Mesodermal cell (in vitro differentiated cells): Measurements from ENCODE around the gene CXCR2.
"Not testable (repeated sequence)": the region's sequence is repeated elsewhere in the genome, so short reads cannot be mapped to it uniquely, and the experiment has no call there.

Experiments
- H3K27ac ChIP-seq: 2 replicates; pipeline ENCODE4 v1.7.0; 2013; ENCODE audit warnings: mild to moderate bottlenecking, low read depth, low read length, moderate library complexity; ENCODE audit not compliant: severe bottlenecking
- H3K36me3 ChIP-seq: 2 replicates; pipeline ENCODE4 v1.7.1; 2013; ENCODE audit warnings: mild to moderate bottlenecking, low read length, moderate library complexity; ENCODE audit not compliant: control insufficient read depth, insufficient read depth
- H3K4me1 ChIP-seq: one replicate; pipeline ENCODE4 v1.7.1; 2013; ENCODE audit warnings: mild to moderate bottlenecking, low read length; ENCODE audit not compliant: insufficient read depth, control insufficient read depth, poor library complexity, severe bottlenecking
- H3K4me3 ChIP-seq: 2 replicates; pipeline ENCODE4 v1.7.0; 2013; ENCODE audit warnings: low read length, control low read depth, mild to moderate bottlenecking; ENCODE audit not compliant: insufficient read depth, poor library complexity, severe bottlenecking; ENCODE audit errors: extremely low read depth
- H3K9me3 ChIP-seq: 2 replicates; pipeline ENCODE4 v1.7.1; 2013; ENCODE audit warnings: mild to moderate bottlenecking, low read length, moderate library complexity; ENCODE audit not compliant: control insufficient read depth
- WGBS, 2 experiments: methylation state at CpG; one replicate each; pipeline ENCODE4 v1.1.5; 2013; ENCODE audit warnings: missing lambda C conversion rate in 2 of 2; ENCODE audit not compliant: insufficient coverage in 2 of 2; 5-methylcytosine and 5-hydroxymethylcytosine counted together

The CXCR2 gene

DNA sequence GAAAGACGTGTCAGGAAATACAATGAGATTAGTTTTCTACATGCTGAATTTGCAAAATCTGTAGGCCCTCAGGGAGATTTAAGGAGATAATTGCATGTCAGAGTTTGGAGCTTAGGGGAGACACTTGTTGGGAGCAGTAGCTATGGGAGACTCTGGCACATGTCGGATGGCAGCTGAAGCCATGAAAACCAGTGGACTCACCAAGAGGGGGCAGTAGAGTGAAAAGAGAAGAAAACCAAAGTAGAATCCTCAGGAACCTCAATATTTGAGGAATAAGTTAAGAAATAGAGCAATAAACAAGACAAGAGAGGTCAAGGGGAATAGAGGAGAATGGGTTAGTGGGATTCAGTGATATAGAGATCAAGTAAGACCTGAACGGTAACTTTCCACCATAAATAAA is 31.9 kb upstream of the CXCR2 start:
- H3K4me1 ChIP-seq = no peaks in the 10 kb centered on the region
- 83 to 90% methylated on average over 2 of the region's 3 CpGs for WGBS, 2 experiments
- no peaks in the 10 kb centered on the region for H3K36me3 ChIP-seq
- H3K27ac ChIP-seq = no peak overlapping the region
- no peak overlapping the region for H3K4me3 ChIP-seq
- H3K9me3 ChIP-seq = no peaks in the 10 kb centered on the region

DNA sequence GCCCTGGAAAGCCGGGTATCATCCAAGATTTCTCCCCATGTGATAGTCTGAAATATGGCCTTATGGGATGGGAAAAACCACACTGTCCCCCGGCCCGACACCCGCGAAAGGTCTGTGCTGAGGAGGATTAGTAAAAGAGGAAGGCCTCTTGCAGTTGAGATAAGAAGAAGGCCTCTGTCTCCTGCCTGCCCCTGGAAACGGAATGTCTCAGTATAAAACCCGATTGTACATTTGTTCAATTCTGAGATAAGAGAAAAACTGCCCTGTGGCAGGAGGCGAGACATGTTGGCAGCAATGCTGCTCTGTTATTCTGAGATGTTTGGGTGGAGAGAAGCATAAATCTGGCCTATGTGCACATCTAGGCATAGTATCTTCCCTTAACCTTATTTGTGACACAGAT is 30.0 kb upstream of the CXCR2 start:
- H3K27ac ChIP-seq = no peak overlapping the region
- no peak overlapping the region for H3K4me3 ChIP-seq
- no peaks in the 10 kb centered on the region for H3K36me3 ChIP-seq
- 81 to 88% methylated on average over 7 of the region's 8 CpGs for WGBS, 2 experiments
- no peaks in the 10 kb centered on the region for H3K9me3 ChIP-seq
- H3K4me1 ChIP-seq = no peaks in the 10 kb centered on the region

GRCh38 chr2:218097975-218098374 is 27.9 kb upstream of the CXCR2 start:
- H3K9me3 ChIP-seq = no peaks in the 10 kb centered on the region
- H3K4me3 ChIP-seq = no peak overlapping the region
- no peaks in the 10 kb centered on the region for H3K36me3 ChIP-seq
- WGBS, 2 experiments = 95% methylated on average over 2 of the region's 3 CpGs; no CpG with 5 or more reads in 1 of the 2 experiments
- no peaks in the 10 kb centered on the region for H3K4me1 ChIP-seq
- no peak overlapping the region for H3K27ac ChIP-seq

DNA sequence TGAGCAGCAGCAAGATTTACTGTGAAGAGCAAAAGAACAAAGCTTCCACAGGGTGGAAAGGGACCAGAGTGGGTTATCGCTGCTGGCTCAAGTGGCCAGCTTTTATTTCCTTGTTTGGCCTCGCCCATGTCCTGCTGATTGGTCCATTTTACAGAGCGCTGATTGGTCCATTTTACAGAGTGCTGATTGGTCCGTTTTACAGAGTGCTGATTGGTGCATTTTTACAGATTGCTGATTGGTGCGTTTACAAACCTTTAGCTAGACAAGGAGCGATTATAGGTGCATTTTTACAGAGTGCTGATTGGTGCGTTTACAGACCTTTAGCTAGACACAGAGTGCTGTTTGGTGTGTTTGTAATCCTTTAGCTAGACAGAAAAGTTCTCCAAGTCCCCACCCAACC is 17.0 kb upstream of the CXCR2 start:
- 88 to 95% methylated on average over 6 to 7 of the region's 7 CpGs for WGBS, 2 experiments

GRCh38 chr2:218121789-218122188 is 4.0 kb upstream of the CXCR2 start:
- not testable (repeated sequence) for H3K9me3 ChIP-seq, H3K4me3 ChIP-seq, H3K4me1 ChIP-seq, H3K27ac ChIP-seq, H3K36me3 ChIP-seq
- WGBS, 2 experiments = 87 to 96% methylated on average over 3 of the region's 4 CpGs

More for the DNA sequence above, 17.0 kb upstream of the CXCR2 start:
- H3K9me3 ChIP-seq, H3K36me3 ChIP-seq, H3K27ac ChIP-seq, H3K4me1 ChIP-seq, H3K4me3 ChIP-seq: not testable (repeated sequence)

DNA sequence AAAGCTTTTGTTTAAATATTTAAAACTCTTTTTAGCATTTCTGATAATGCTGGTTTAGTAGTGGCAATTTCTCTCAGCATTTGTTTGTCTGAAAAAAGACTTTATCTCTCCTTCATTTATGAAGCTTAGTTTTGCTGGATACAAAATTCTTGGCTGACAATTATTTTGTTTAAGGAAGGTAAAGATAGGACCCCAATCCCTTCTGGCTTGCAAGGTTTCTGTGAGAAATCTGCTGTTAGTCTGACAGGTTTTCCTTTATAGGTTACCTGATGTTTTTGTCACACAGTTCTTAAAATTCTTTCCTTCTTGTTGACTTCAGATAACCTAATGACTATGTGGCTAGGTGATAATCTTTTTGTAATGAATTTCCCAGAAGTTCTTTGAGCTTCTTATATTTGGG is 3.5 kb upstream of the CXCR2 start:
- H3K9me3 ChIP-seq, H3K4me3 ChIP-seq, H3K4me1 ChIP-seq, H3K27ac ChIP-seq, H3K36me3 ChIP-seq: not testable (repeated sequence)

DNA sequence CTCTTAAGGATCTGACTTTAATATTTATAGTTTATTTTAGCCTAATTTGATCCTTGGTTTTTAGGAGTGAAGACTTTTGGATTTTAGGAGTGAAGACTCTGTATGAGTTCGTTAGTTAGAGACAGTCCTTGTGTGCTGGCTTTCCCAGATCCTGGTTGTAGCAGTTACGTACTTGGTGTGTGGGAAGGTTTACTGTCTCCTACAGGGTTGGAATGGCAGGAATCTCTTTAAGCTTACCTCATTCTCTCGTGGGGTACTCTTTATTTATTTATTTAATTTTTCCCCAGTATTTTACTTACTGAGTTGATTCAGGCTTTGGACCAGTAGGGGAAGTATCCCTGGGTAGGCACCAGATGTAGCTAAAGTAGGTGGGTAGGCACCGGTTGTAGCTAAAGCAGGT is 1.8 kb upstream of the CXCR2 start:
- H3K27ac ChIP-seq = no peak overlapping the region
- no peaks in the 10 kb centered on the region for H3K36me3 ChIP-seq
- no peak overlapping the region for H3K4me3 ChIP-seq
- WGBS, 2 experiments = 90% methylated on average over 1 of the region's 4 CpGs; no CpG with 5 or more reads in 1 of the 2 experiments
- H3K4me1 ChIP-seq = no peaks in the 10 kb centered on the region
- peaks cover 5% of the 10 kb centered on the region for H3K9me3 ChIP-seq

DNA sequence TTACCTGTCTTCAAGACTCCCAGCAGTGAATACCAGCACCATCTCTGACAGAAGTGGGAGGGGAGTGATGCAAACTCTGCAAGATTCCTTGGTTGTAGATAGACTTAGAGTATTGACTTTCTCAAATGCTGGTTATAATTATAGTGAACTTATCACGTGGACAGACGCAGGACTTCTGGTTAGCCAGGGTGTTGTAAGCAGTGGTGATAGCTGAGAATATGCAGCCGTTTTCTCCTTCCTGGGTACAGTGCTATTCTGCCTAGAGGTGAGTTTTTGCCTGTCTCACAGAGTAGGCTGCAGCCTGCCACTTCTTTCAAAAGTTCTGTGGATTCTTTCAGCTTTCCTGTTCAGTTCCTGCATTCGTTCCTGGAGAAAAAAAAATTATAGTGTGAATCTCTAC is 733 bp upstream of the CXCR2 start:
- Histone ChIP-seq H3K9me3 (peaks cover 5% of the 10 kb centered on the region), H3K4me1 (no peaks in the 10 kb centered on the region), H3K36me3 (no peaks in the 10 kb centered on the region), H3K4me3 (no peak overlapping the region), H3K27ac (no peak overlapping the region)
- WGBS, 2 experiments = 95 to 96% methylated on average over 4 of the region's 4 CpGs

GRCh38 chr2:218127929-218128455 is 2.2 kb downstream of the CXCR2 start:
- Histone ChIP-seq H3K4me1 (no peaks in the 10 kb centered on the region), H3K4me3 (no peak overlapping the region), H3K36me3 (no peaks in the 10 kb centered on the region), H3K27ac (no peak overlapping the region), H3K9me3 (no peaks in the 10 kb centered on the region)
- no CpG with 5 or more reads among the region's 3 CpGs for WGBS, 2 experiments

DNA sequence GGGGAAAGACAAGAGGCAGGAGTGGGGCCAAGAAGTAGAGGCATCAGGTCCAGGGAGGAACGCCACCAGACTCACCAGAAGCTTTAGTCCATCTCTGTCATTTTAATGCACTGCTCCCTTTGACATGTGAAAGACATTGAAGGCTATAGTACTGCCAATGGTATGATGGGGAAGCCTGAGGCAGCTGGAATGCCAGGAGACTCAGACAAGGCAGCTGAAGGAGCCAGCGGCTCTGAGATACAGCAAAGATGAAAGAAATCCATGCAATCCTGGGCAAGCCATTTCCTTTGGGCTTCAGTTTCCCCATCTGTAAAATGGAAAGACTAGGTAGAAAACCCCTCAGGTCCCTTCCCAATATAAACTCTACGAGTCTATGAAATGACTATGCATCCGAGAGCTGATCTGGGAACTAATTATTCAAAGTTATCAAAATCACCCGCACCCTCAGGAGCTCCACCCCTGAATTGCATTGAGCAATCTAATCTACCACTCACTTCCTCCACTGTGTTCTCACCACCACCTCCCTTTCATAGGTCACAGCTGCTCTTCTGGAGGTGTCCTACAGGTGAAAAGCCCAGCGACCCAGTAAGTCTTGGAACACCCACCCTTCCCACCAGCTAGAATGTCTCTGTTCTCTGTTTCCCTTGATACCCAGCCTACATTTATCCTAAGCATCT is 3.1 kb downstream of the CXCR2 start:
- Histone ChIP-seq H3K9me3 (no peaks in the 10 kb centered on the region), H3K4me1 (no peaks in the 10 kb centered on the region), H3K36me3 (no peaks in the 10 kb centered on the region), H3K27ac (no peak overlapping the region), H3K4me3 (no peak overlapping the region)
- 77 to 99% methylated on average over 5 to 6 of the region's 6 CpGs for WGBS, 2 experiments

- Histone ChIP-seq H3K36me3 (no peaks in the 10 kb centered on the region), H3K4me3 (no peak overlapping the region), H3K9me3 (no peaks in the 10 kb centered on the region), H3K4me1 (no peaks in the 10 kb centered on the region), H3K27ac (no peak overlapping the region)
- WGBS, 2 experiments = 94 to 100% methylated on average over 2 to 3 of the region's 6 CpGs
These were observed 3.8 kb downstream of the CXCR2 start for GRCh38 chr2:218129458-218130135.
